Effector memory CD4-positive, alpha-beta T cell (primary cell): ENCODE results near the gene SOX6.

Experiments used
- DNase-seq, 3 donors: peaks; one replicate each; pipeline ENCODE4 v3.0.0-alpha.2; 2020
- H3K27ac ChIP-seq: 2 replicates; pipeline ENCODE4 v1.7.0; 2013; ENCODE audit warnings: mild to moderate bottlenecking, low read length, moderate library complexity; ENCODE audit not compliant: insufficient read depth, poor library complexity, severe bottlenecking
- H3K27me3 ChIP-seq: replicated peaks from 2 replicates; pipeline ENCODE4 v1.7.0; 2013; ENCODE audit warnings: mild to moderate bottlenecking, low read length; ENCODE audit not compliant: insufficient read depth, control insufficient read depth, poor library complexity, severe bottlenecking
- H3K36me3 ChIP-seq: 2 replicates; pipeline ENCODE4 v1.7.0; 2013; ENCODE audit warnings: mild to moderate bottlenecking, low read length, moderate library complexity; ENCODE audit not compliant: control insufficient read depth, insufficient read depth
- H3K4me1 ChIP-seq: 2 replicates; pipeline ENCODE4 v1.7.0; 2013; ENCODE audit warnings: low read length, mild to moderate bottlenecking; ENCODE audit not compliant: control insufficient read depth, insufficient read depth, poor library complexity, severe bottlenecking
- H3K4me3 ChIP-seq: 2 replicates; pipeline ENCODE4 v1.7.0; 2013; ENCODE audit warnings: low read length, low read depth, mild to moderate bottlenecking; ENCODE audit not compliant: insufficient read depth, poor library complexity, severe bottlenecking
- H3K9me3 ChIP-seq: 2 replicates; pipeline ENCODE4 v1.7.0; 2013; ENCODE audit warnings: mild to moderate bottlenecking, low read length, moderate library complexity; ENCODE audit not compliant: control insufficient read depth

The SOX6 gene

GRCh38 chr11:16217631-16218030 lies 138.7 kb downstream of the SOX6 start:
- H3K27me3 ChIP-seq, result no peaks in the 10 kb centered on the region
- no peak for DNase-seq
- H3K4me3 ChIP-seq, result no peak overlapping the region
- H3K9me3 ChIP-seq, result no peaks in the 10 kb centered on the region
- H3K36me3 ChIP-seq, result no peaks in the 10 kb centered on the region
- no peaks in the 10 kb centered on the region for H3K4me1 ChIP-seq
- no peak overlapping the region for H3K27ac ChIP-seq

DNA sequence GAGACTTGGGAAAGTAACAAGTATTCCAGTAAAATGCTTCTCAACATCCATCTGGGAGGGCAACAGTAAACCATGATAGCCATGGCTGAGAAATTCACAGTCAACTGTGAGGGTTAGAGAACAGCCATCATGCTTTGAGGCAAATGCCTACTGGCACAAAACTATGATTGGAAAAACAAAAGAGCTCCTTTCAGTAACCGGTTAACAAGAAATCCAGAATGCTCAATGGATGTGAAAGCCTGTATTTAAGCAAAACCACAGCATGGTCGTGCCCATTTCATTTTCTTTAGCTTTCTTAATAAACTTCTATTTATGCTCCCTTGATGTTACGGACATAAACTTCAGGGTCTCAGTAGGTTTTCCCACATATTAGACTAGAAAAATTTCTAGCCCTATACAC lies 139.5 kb downstream of the SOX6 start:
- no peaks in the 10 kb centered on the region for H3K36me3 ChIP-seq
- H3K4me1 ChIP-seq, result no peaks in the 10 kb centered on the region
- H3K9me3 ChIP-seq, result no peaks in the 10 kb centered on the region
- no peak overlapping the region for H3K4me3 ChIP-seq
- no peaks in the 10 kb centered on the region for H3K27me3 ChIP-seq
- DNase-seq, result no peak
- H3K27ac ChIP-seq, result no peak overlapping the region

GRCh38 chr11:16215352-16215751 lies 141.0 kb downstream of the SOX6 start:
- Histone ChIP-seq H3K27ac (no peak overlapping the region), H3K4me3 (no peak overlapping the region), H3K27me3 (no peaks in the 10 kb centered on the region), H3K4me1 (no peaks in the 10 kb centered on the region), H3K9me3 (no peaks in the 10 kb centered on the region), H3K36me3 (no peaks in the 10 kb centered on the region)
- no peak for DNase-seq

- Histone ChIP-seq H3K27ac (no peak overlapping the region), H3K4me1 (no peaks in the 10 kb centered on the region), H3K9me3 (no peaks in the 10 kb centered on the region), H3K36me3 (no peaks in the 10 kb centered on the region), H3K27me3 (no peaks in the 10 kb centered on the region), H3K4me3 (no peak overlapping the region)
- DNase-seq, result no peak
Measured at GRCh38 chr11:16211407-16211806, 144.9 kb downstream of the SOX6 start.

DNA sequence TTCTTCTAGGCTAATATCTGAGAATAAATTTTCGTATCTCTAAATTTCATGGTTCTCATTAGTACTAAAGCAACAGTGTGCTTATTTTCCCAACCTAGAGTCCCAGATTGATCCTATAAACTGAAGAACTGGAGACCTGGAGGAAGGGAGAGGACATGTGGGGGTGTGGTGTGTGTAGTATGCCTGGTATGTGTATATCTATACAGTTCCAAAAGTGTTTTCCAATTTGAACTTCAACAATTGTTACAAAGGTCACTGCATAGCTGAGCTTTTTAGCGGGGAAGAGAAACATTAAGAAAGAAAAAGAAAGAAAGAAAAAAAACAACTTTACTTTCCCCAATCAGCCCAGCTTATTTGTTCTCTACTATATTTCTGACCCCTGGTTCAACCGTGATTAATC lies 152.1 kb downstream of the SOX6 start:
- no peak overlapping the region for H3K4me3 ChIP-seq
- no peak for DNase-seq
- H3K4me1 ChIP-seq, result no peaks in the 10 kb centered on the region

DNA sequence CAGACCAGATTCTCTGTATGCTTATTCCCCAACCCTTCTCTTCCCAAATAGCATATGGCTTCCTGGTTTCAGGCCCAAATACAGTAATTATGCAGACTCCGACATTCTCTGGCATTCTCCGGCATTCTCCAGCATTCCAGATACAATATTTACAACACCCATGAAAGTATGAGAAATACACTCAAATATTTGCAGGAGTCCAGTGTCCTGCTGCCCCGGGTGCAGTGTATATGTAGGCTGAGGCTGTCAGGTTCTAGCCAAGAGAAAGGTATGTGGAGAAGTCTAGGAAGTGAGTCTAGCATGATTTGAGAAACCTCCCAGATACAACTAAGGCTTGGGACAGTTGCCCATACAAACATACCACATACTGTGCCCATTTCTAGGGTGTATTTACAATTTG lies 160.7 kb downstream of the SOX6 start:
- H3K27ac ChIP-seq, result no peak overlapping the region
- H3K27me3 ChIP-seq, result no peaks in the 10 kb centered on the region
- no peak overlapping the region for H3K4me3 ChIP-seq
- no peak for DNase-seq
- H3K4me1 ChIP-seq, result no peaks in the 10 kb centered on the region
- H3K36me3 ChIP-seq, result no peaks in the 10 kb centered on the region
- no peaks in the 10 kb centered on the region for H3K9me3 ChIP-seq

More for the DNA sequence above, 152.1 kb downstream of the SOX6 start:
- no peaks in the 10 kb centered on the region for H3K9me3 ChIP-seq
- no peaks in the 10 kb centered on the region for H3K36me3 ChIP-seq
- no peak overlapping the region for H3K27ac ChIP-seq
- H3K27me3 ChIP-seq, result no peaks in the 10 kb centered on the region

GRCh38 chr11:16194566-16194965 lies 161.8 kb downstream of the SOX6 start:
- H3K4me1 ChIP-seq, result no peaks in the 10 kb centered on the region
- no peak overlapping the region for H3K27ac ChIP-seq
- H3K4me3 ChIP-seq, result no peak overlapping the region
- no peaks in the 10 kb centered on the region for H3K9me3 ChIP-seq
- H3K27me3 ChIP-seq, result no peaks in the 10 kb centered on the region
- no peak for DNase-seq
- no peaks in the 10 kb centered on the region for H3K36me3 ChIP-seq

DNA sequence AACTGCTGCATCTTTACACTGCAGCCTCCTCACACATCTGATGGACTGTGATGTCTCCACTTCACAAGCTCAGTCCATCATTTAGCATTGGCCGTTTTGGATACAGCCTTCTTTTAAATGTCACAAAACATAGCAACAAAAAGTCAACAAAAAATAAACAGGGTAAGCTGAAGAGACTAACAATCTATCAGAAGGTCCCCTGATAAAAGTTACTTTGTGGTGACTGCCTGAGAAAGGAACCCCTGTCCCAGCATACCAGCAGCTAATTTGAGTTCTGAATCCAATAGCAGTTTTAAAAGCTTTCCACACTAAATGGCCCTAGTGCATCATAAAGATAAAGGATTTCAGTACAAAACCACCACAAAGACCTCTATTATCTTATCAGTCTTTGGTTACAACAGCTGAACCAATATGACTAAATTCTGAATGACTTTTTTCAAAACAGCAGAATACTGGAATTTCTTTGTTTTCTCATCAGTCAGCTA lies 162.4 kb downstream of the SOX6 start:
- H3K9me3 ChIP-seq, result no peaks in the 10 kb centered on the region
- no peak overlapping the region for H3K4me3 ChIP-seq
- no peaks in the 10 kb centered on the region for H3K27me3 ChIP-seq
- no peaks in the 10 kb centered on the region for H3K36me3 ChIP-seq
- no peak for DNase-seq
- no peaks in the 10 kb centered on the region for H3K4me1 ChIP-seq
- no peak overlapping the region for H3K27ac ChIP-seq

- H3K27ac ChIP-seq, result no peak overlapping the region
- DNase-seq, result no peak
- no peaks in the 10 kb centered on the region for H3K36me3 ChIP-seq
- no peaks in the 10 kb centered on the region for H3K9me3 ChIP-seq
- H3K27me3 ChIP-seq, result no peaks in the 10 kb centered on the region
- H3K4me1 ChIP-seq, result no peaks in the 10 kb centered on the region
- no peak overlapping the region for H3K4me3 ChIP-seq
Measured at GRCh38 chr11:16191868-16192240, 164.5 kb downstream of the SOX6 start.

- Histone ChIP-seq H3K36me3 (no peaks in the 10 kb centered on the region), H3K9me3 (no peaks in the 10 kb centered on the region), H3K27me3 (no peaks in the 10 kb centered on the region), H3K4me3 (no peak overlapping the region), H3K27ac (no peak overlapping the region), H3K4me1 (no peaks in the 10 kb centered on the region)
- no peak for DNase-seq
Measured at GRCh38 chr11:16191212-16191867, 165.0 kb downstream of the SOX6 start.
